ENCODE measurements around the gene ZNF496. TPM values are rescaled to one million over a fixed set of nuclear protein-coding genes. Genes with fewer than 3 reads are reported as not detected.

Gene ZNF496
- total and polyA plus RNA-seq, 2 experiments from 2014 or later = 18.8 to 108 TPM

GRCh38 chr1:247322849-247323586 is 8.6 kb downstream of the ZNF496 start:
- Histone ChIP-seq H3K36me3 (peaks cover 65% of the 10 kb centered on the region), H3K4me3 (no peak overlapping the region), H3K9me3 (ENCODE audit: low read depth) (no peaks in the 10 kb centered on the region), H3K4me1 (ENCODE audit: low read depth) (no peaks in the 10 kb centered on the region), H3K27me3 (no peaks in the 10 kb centered on the region), H3K27ac (no peak overlapping the region)
- no peak for TF ChIP-seq CTCF (IDR thresholded peaks at IDR 0.05; ENCODE audit: low read depth, low read length)
- DNase-seq (ENCODE audit: low read depth in 1 of 2, low spot score in 1 of 2) = no peak

- no peak for TF ChIP-seq CTCF (IDR thresholded peaks at IDR 0.05; ENCODE audit: low read depth, low read length)
- Histone ChIP-seq H3K4me1 (ENCODE audit: low read depth) (no peaks in the 10 kb centered on the region), H3K9me3 (ENCODE audit: low read depth) (no peaks in the 10 kb centered on the region), H3K27me3 (no peaks in the 10 kb centered on the region), H3K36me3 (peaks cover 61% of the 10 kb centered on the region), H3K27ac (no peak overlapping the region), H3K4me3 (no peak overlapping the region)
- DNase-seq (ENCODE audit: low read depth in 1 of 2, low spot score in 1 of 2) = no peak
Observed at GRCh38 chr1:247322442-247322841, 9.2 kb downstream of the ZNF496 start.

GRCh38 chr1:247317702-247318101 is 14.0 kb downstream of the ZNF496 start:
- Histone ChIP-seq H3K27me3 (no peaks in the 10 kb centered on the region), H3K36me3 (peaks cover 45% of the 10 kb centered on the region), H3K9me3 (ENCODE audit: low read depth) (no peaks in the 10 kb centered on the region), H3K4me3 (no peak overlapping the region), H3K4me1 (ENCODE audit: low read depth) (no peaks in the 10 kb centered on the region), H3K27ac (no peak overlapping the region)
- DNase-seq (ENCODE audit: low read depth in 1 of 2, low spot score in 1 of 2) = no peak
- no peak for TF ChIP-seq CTCF (IDR thresholded peaks at IDR 0.05; ENCODE audit: low read depth, low read length)

- DNase-seq (ENCODE audit: low read depth in 1 of 2, low spot score in 1 of 2) = no peak
- Histone ChIP-seq H3K9me3 (ENCODE audit: low read depth) (no peaks in the 10 kb centered on the region), H3K4me3 (no peak overlapping the region), H3K36me3 (peaks cover 35% of the 10 kb centered on the region), H3K27me3 (no peaks in the 10 kb centered on the region), H3K27ac (no peak overlapping the region), H3K4me1 (ENCODE audit: low read depth) (no peaks in the 10 kb centered on the region)
- no peak for TF ChIP-seq CTCF (IDR thresholded peaks at IDR 0.05; ENCODE audit: low read depth, low read length)
Observed at GRCh38 chr1:247316590-247317197, 15.0 kb downstream of the ZNF496 start.

GRCh38 chr1:247304031-247304430 is 27.6 kb downstream of the ZNF496 start:
- Histone ChIP-seq H3K4me3 (no peak overlapping the region), H3K9me3 (ENCODE audit: low read depth) (no peaks in the 10 kb centered on the region), H3K4me1 (ENCODE audit: low read depth) (no peaks in the 10 kb centered on the region), H3K36me3 (peaks cover 29% of the 10 kb centered on the region), H3K27me3 (no peaks in the 10 kb centered on the region), H3K27ac (no peak overlapping the region)
- TF ChIP-seq CTCF (IDR thresholded peaks at IDR 0.05; ENCODE audit: low read depth, low read length) = no peak
- DNase-seq (ENCODE audit: low read depth in 1 of 2, low spot score in 1 of 2) = no peak
